HG03064 (cell line): ENCODE data around the gene SLAMF9.

Source experiments
- ATAC-seq: cut with Tn5 transposase; IDR thresholded peaks from one replicate; pipeline ENCODE4 v1.9.1; 2021; ENCODE audit warnings: low read depth; ENCODE audit not compliant: unreplicated experiment

Gene SLAMF9

DNA sequence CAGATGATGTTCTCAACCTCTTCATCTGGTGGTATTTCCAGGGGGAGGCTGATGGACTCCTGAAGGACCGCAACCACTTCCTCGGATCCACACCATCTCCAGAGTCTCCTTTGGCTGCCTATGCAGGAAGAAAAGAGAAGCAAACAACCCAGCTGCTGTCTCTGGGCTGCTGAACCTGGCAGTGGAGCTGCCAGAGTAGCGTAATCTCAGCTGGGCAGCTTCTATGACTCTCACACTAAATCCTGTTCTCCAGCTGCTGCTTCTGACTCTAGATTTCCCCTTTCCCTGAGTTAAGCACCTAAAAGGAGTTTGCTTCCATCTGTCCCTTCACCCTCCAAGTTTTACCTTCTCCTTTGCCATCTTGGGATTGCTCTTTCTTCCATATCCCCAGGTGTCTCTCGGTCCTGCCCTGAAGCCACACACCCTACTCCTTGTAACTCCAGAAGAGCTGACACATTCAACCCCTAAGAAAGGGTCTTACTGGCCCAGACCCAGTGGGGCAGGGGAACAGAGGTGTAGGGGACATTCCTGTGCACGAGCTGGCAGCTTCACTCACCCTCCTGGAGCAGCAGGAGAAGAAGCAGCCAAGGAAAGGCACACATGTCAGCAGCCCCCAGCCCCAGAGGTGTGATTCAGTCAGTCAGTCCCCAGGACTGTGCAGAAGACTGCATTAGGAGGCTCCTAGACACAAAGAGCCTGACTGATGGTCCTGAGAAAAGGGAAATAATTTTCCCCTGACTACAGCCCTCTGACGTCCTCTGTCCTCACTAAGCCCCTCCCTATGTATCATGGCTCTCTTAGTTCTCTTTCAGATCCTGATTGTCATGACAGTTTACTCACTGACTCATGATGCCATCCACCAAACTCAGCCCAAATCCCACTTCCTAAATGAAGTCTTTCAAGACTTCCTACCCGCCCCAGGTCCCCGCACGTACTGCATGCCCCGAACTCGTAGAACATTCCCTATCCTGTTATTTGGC, at the start of gene SLAMF9:
SLAMF9 (minus strand) TSS at position 702 of the 980 bp plus-strand sequence; CDS start at position 602, 100 bp downstream.
- no peak for ATAC-seq

DNA sequence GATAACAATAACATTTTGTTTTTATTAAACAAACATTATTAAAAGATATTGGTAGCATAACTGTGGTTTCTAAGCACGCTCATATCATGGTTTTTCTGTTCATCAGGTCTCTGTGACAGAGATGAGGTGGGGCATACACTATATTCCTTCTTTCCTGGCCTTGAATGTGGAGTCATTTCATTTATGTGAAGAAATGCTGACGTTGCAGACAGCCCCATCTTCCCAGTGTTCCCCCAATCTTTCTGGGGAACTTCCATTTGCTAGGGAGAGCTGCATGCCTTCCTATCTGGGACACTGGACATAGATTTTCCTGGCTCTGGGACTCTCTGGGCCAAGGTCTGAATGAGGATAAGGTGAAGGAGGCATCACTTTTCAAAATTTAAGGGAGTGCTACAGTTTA, 47.4 kb upstream of the SLAMF9 start:
- ATAC-seq, result no peak

DNA sequence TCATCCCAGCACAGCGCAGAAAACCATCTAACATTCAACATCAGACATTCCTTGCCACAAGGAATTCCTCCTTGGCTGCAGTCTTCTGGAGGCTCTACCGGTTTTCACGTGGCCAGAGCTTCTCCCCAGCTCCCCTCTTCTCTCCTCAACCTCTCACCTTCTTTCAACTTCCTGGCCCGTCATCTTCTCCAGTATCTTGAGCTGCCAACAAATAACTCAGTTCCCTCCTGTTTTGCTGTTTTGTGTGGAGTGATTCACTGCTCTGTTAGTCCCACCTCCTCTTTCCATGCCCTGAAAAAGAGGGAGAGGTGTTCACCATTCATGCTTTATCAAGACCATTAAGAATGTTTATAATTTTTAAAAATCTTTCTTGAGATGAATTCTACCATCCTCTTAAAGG, 45.2 kb upstream of the SLAMF9 start:
- no peak for ATAC-seq

DNA sequence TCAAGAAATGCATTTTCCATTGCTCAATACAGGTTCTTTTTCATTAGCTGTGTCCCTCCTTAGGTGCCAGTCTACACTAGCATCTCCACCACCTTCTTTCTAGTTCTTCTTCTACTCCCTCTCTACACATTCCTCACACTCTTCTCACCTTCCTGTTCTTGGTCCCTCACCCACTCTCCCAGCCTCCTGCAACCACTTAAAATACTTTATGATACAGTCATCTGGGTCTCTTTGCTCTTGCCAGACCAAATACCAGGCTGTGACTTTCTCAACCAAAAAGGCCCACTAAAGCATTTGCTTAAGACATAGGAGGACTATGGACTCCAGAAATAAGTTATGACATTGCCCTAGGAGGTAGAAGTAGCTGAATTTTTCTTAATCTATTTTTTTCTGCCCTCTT, 42.6 kb upstream of the SLAMF9 start:
- ATAC-seq, result no peak

DNA sequence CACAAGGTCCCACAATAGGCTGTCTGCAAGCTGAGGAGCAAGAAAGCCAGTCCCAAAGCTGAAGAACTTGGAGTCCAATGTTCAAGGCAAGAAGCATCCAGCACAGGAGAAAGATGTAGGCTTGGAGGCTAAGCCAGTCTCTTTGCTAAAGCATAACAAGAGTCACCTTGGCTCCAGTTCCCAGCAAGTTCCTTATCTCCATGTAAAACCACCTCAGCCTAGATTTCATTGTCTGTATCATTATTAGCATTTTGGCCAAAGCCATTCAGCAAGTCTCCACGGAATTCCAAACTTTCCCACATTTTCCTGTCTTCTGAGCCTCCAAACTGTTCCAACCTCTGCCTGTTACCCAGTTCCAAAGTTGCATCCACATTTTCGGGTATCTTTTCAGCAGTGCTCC, 40.9 kb upstream of the SLAMF9 start:
- no peak for ATAC-seq

DNA sequence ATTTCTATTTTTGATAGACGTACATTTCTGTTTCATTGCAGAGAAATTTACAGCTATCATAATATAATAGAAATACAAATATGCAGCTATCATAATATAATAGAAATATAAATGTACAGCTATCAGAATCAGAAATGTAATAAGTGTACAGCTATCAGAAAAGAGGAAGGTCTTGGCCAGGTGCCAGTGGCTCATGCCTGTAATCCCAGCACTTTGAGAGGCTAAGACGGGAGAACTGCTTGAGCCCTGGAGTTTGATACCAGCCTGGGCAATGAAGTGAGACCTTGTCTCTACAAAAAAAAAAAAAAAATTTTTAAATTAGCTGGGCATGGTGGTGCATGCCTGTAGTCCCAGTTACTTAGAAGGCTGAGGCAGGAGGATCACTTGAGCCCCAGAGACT, 39.9 kb upstream of the SLAMF9 start:
- ATAC-seq, result no peak

DNA sequence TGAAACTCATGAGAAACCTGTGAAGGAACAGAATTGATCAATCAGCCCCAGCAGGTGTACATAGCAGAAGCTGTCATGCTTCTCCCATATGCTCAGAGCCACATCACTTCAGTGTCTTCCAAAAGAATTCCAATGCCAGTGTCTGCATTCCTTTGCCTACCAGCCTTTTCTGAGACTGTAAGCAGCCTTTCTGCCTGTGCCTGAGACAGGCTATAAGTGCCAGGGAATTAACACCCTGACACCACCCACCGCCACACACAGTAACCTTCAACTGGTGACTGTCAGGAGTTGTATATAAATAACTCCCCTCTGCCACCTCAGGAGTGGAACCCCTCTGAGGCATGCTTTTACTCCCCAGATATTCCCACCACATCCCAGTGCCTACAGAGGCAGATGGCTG, 38.1 kb upstream of the SLAMF9 start:
- ATAC-seq, result no peak

DNA sequence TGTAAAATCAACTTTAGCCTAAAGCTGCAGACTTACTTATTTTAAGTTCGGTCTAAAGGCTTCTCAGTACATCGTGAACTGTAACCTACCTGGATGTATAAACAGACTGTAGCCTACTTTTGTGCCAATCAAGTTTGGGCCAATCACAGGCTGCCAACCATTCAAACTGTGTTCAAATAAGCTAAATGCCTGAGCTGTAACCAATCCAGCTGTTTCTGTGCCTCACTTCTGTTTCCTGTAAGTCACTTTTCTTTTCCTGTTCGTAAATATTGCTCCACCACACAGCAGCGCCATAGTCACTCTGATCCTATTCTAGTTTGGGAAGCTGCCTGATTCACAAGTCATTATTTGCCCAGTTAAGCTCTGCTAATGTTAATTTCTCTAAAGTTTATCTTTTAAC, 37.5 kb upstream of the SLAMF9 start:
- ATAC-seq, result no peak

DNA sequence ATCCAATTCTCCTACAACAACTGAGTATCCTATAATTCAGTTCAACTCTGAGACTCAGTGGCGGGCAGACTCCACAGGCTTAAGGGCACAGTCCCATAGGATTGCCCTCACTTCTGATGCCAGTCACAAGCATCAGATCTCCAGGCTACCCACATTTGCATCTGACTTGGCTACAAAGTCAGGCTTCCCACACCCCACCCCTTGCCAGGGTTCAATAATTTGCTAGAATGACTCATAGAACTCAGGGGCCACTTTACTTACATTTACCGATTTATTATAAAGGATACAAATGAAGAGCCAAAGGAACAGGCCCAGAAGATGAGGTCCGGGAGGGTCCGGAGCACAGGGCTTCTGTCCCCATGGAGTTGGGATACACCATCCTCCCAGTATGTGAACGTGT, 36.0 kb upstream of the SLAMF9 start:
- ATAC-seq, result no peak

DNA sequence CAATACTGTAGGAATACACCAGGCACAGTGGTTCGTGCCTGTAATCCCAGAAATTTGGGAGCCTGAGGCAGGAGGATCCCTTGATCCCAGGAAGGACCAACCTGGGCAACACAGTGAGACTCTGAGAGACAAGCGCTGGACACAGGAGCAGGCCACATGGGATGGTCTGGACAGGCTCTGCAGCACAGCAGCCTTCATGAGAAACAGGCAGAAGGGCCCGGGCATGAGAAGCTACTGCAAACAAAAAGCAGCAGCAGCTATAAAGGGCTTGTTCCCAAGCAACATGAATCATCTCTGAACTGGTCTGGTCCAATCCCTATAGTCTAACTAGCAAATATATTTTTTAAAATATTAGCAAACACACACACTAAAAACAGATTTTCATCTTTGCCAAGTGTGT, 35.5 kb upstream of the SLAMF9 start:
- ATAC-seq, result no peak

DNA sequence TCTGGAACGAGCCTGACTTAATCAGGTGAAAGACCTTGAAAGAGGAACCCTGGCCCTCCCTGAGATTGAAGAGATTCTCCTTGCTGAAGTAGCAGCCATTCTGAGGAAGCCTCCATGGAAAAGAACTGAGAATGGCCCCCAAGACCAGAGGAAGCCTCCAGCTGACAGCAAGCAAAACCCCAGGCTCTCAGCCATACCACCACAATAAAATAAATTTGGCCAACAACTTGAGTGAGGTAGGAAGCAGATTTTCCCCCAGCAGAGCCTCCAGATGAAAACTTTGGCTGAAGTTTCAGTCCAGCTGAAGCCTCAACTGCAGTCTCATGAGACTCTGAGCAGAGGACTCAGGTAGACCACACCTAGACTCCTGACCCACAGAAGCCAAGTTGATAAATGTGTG, 34.0 kb upstream of the SLAMF9 start:
- no peak for ATAC-seq

DNA sequence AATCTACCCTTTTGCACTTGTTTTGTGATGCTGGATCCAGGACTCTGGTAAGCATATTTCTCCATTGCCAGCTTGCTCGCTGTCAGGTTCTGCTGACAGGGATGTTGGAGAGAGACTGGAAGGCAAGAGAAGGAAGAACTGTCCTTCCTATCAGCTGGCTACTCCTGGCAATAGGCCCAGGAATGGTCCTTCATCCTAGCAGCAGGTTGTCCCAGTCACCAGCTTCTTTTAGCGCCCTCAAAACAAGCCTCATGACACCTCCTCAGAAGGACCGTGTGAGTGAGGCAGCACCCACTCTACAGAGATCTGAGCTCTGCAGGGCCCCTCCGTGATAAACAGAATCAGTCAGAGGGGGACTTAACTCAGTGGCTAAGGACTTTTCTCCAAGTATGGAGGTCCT, 33.1 kb upstream of the SLAMF9 start:
- ATAC-seq, result no peak

DNA sequence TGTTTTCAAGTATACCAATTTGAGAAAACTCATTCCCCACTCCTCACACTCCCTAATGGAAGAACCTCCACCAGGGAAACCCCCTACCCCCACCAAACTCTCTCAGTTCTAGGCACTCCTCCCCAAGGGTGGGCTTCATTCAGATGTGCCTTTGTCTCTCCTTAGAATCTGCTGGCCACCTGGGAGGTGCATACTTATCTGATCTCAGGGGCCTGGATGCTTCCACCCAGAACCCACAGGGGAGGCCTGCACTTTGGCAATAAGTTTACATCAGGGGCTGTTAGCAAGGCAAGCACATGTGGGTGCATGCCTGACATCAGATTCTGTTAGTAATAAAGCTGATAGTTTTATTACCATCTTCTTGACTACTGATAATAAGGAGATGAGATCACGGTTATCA, 32.5 kb upstream of the SLAMF9 start:
- no peak for ATAC-seq

DNA sequence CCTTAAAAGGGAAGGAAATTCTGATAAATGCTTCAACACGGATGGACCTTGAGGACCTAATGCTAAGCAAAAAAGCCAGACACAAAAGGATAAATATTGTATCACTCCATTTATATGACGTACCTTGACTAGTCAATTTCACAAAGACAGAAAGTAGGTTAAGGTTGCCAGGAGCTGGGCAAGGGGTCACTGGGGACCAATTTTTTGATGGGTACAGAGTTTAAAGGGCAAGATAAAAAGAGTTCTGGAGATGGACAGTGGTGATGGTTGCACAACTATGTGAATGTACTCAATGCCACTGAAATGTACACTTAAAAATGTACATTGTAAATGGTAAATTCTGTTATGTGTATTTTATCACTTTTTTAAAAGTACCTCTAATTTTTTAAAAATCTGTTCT, 32.1 kb upstream of the SLAMF9 start:
- ATAC-seq, result no peak

DNA sequence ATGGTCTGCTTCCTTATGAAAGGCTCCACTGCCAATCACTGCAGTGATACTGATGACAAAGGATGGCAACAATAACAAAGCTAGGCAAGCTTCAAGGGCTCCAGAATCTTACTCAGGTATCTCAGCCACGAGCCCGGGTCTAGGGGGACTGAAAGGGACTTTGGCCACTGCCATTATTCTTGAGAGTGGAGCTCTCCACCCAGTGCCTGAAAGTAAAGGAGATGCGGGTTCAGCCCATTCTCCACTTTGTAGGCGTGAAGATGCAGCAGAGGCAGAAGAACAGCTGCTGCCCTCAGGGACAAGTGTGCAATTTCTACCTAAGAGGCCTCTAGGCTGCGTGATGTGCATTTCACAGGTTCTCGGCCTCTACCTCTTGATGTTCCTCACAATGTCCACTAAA, 31.4 kb upstream of the SLAMF9 start:
- ATAC-seq, result no peak

DNA sequence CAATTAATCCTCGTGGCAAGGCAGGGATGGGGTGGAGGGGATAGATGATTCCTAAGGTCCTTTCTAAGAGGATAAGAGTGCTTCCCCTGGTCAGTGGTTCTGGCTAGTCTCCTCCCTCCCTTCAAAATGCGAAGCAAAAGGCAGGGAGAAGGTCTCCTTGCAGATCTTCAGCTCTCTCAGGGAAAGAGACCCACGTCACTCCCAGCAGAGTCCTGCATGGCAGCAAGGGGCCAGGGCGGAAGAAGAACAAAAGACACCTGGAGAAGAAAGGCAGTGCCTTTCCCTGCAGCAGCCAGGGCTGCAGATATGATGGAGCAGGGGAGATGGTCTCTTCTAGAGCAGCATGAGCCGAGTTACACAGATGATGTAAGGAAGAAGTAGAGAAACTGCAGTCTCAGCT, 29.6 kb upstream of the SLAMF9 start:
- no peak for ATAC-seq

DNA sequence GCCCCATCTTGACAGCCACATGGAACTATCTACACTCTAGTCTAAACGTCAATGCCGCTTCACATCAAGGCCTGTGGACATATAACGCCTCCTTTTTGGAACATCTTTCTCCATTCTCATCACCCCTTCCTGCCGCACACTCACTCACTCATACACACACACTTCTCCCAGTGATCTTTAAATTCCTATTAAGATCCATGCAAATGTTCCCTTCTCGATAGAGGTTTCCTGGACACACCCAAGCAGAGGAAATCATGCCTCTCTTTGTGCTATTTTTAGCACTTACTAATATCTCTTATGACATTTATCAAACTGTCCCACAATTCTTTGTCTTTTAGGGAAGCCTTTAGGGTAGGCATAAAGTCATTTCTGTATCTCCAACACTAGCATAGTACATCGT, 28.2 kb upstream of the SLAMF9 start:
- ATAC-seq, result no peak

DNA sequence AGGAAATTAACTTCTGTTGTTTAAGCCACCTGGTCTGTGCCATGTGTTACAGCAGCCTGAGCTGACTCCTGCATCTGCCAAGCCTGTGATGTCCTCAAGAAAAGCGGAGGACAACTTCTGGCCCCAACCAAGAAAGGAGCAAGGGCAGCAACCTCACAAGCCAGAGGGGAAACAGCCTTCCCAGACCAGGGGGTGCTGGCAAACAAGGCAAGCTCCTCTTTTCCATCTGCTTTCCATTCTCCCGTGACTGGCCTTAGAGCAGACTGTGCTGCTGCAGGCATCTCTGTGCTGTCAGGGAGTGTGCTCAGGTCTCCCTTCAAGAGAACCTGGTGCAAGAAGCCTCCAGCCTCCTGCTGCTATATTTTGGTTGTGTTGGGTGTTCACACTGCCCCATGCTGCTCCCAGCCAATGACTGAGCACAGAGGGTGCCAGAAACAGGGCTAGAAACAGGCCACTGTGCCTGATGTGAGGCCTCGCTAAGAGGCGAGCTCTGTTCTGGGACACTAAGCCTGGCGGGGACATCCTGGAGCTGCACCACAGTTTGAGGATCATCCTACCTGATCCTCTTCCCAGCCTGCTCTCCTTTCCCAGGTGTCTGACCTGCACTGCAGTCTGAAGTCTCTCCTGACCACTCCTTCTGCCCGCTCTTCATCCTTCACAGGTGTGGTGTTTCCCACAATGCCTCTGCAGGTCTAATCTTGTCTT, 27.5 kb upstream of the SLAMF9 start:
- no peak for ATAC-seq

DNA sequence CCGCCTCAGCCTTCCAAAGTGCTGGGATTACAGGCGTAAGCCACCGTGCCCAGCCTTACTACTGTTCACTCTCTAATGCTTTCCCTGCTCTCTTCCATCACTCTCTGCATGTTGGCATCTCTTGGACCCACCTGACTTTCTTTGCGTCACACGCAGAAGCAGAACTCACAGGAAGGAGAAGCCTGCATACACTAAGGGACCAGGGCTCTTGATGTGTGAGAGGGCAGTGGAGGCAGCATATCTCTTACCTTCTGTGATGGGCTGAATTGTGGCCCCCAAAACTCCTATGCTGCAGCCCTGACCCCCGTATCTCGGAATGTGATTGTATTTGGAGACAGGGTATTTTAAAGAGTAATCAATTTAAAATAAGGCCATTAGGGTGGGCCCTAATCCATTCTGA, 26.7 kb upstream of the SLAMF9 start:
- ATAC-seq, result no peak

DNA sequence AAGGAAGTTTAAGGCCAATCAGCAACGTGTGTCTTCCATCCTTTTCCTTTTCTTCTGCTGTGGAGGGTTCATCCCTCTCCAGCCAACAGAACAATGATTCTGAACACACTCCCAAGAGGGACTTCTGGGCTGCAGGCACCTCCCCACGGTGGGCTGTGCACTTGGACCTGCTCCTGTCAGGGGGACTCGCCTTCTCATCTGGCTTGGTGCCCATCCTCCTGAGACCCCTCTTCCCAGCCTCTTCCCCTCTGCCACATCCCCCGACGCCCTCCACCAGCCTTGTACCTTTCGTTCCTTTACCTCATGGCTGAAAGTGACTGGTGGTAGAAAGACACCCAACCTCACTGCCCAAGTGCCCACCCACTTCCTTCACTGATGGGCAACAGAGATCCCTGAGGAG, 26.0 kb upstream of the SLAMF9 start:
- ATAC-seq, result no peak

DNA sequence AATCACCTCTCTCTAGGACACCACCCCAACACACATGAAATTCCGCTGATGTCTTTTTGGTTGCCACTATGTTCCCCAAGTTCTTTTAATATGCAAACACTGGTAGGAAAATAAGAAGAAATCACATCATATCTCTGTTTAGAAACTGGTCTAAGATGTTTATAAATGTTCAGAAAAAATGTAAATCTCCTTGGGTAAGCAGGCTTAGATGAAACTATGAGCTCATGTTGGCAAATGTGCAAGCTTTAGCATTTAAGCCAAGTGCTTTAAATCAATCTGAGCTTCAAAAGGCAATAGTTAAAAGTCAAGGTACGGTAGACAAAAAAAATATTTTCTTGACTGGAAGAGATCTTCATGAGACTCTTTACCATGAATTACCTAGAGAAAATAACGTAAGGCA, 25.2 kb upstream of the SLAMF9 start:
- no peak for ATAC-seq

DNA sequence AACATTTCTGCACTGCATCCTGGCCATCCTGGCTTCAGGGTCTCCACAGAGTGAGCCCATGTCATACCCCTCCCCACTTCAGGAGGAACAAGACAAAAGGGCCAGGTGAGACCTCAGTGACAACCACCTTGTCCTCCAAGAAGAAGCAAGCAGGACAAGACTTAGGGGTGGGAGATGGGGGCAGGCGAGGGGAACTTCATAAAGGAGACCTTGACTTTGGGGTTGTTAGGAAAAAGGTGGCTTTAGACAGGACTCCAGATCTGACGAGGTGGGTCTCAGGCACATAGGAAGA, 24.0 kb upstream of the SLAMF9 start:
- no peak for ATAC-seq
